Smooth muscle cell (in vitro differentiated cells): Measurements from ENCODE around the gene GFI1. TPM values are rescaled to one million over a fixed set of nuclear protein-coding genes. Genes with fewer than 3 reads are reported as not detected.

Experiments used
- DNase-seq: peaks from one replicate; lab custom pipeline; 2025; ENCODE audit not compliant: unreplicated experiment; lab: John Stamatoyannopoulos, UW
- H2AFZ ChIP-seq: fragments of 200-600 bp; sonication (generic); 2 replicates; pipeline ENCODE4 v1.6.0; 2016; ENCODE audit warnings: antibody characterized with exemption, low read depth, mild to moderate bottlenecking
- H3F3A ChIP-seq: fragments of 200-600 bp; sonication (generic); 2 replicates; pipeline ENCODE4 v1.6.0; 2017; ENCODE audit warnings: antibody characterized with exemption, low read depth
- H3K27ac ChIP-seq: fragments of 200-600 bp; sonication (generic); 2 replicates; pipeline ENCODE4 v1.5.1; 2016; ENCODE audit warnings: low read depth, mild to moderate bottlenecking
- H3K27me3 ChIP-seq: fragments of 200-600 bp; sonication (generic); 2 replicates; pipeline ENCODE4 v1.6.1; 2016; ENCODE audit warnings: low read depth, mild to moderate bottlenecking
- H3K36me3 ChIP-seq: fragments of 200-600 bp; sonication (generic); 2 replicates; pipeline ENCODE4 v1.5.1; 2016; ENCODE audit warnings: low read depth
- H3K4me1 ChIP-seq: fragments of 200-600 bp; sonication (generic); 2 replicates; pipeline ENCODE4 v1.5.1; 2016; ENCODE audit warnings: low read depth
- H3K4me2 ChIP-seq: fragments of 200-600 bp; sonication (generic); 2 replicates; pipeline ENCODE4 v1.6.0; 2016; ENCODE audit warnings: mild to moderate bottlenecking
- H3K4me3 ChIP-seq: fragments of 200-600 bp; sonication (generic); 2 replicates; pipeline ENCODE4 v1.5.1; 2016; ENCODE audit warnings: mild to moderate bottlenecking
- H3K79me2 ChIP-seq: fragments of 200-600 bp; sonication (generic); 2 replicates; pipeline ENCODE4 v1.6.0; 2016; ENCODE audit warnings: low read depth, mild to moderate bottlenecking
- H3K9ac ChIP-seq: fragments of 200-600 bp; sonication (generic); 2 replicates; pipeline ENCODE4 v1.6.0; 2016; ENCODE audit warnings: low read depth
- H3K9me3 ChIP-seq: fragments of 200-600 bp; sonication (generic); replicated peaks from 2 replicates; pipeline ENCODE4 v1.5.1; 2016; ENCODE audit warnings: low read depth
- H4K20me1 ChIP-seq: fragments of 200-600 bp; sonication (generic); 2 replicates; pipeline ENCODE4 v1.6.0; 2016; ENCODE audit warnings: low read depth
- CTCF ChIP-seq: fragments of 200-600 bp; sonication (generic); IDR thresholded peaks from 2 replicates; pipeline ENCODE4 v1.5.1; 2017; ENCODE audit warnings: borderline replicate concordance, mild to moderate bottlenecking, antibody characterized with exemption; ENCODE audit not compliant: insufficient read depth, poor library complexity, severe bottlenecking
- WGBS: methylation state at CpG from one replicate; pipeline ENCODE4 v1.1.7; 2016; ENCODE audit warnings: low lambda C conversion rate; 5-methylcytosine and 5-hydroxymethylcytosine counted together
- polyA plus RNA-seq: library from polyadenylated mRNA; unstranded; fragments of >200 nt; fragmentation: Nextera tagmentation; extraction: Ambion mirVana; gene quantifications from 2 replicates; pipeline ENCODE4 v1.2.1, GENCODE V29; 2016
- total RNA-seq: library from RNA; depleted of rRNA; stranded (reverse); fragments of >200 nt; gene quantifications from 2 replicates; pipeline ENCODE4 v1.2.3, GENCODE V29; 2014

The GFI1 gene
- total and polyA plus RNA-seq, 2 experiments from 2014 or later, result 0.40 TPM; not detected in 1

GRCh38 chr1:92509619-92510018, 22.9 kb upstream of the GFI1 start:
- H3K9ac ChIP-seq, result no peak overlapping the region
- no peak overlapping the region for H2AFZ ChIP-seq
- H4K20me1 ChIP-seq, result no peaks in the 10 kb centered on the region
- no peak overlapping the region for H3K4me2 ChIP-seq
- 97% methylated on average over 1 of the region's 1 CpG for WGBS
- H3K36me3 ChIP-seq, result no peaks in the 10 kb centered on the region
- H3K4me1 ChIP-seq, result no peaks in the 10 kb centered on the region
- DNase-seq, result no peak
- no peaks in the 10 kb centered on the region for H3K79me2 ChIP-seq
- no peak overlapping the region for H3K4me3 ChIP-seq
- no peaks in the 10 kb centered on the region for H3K9me3 ChIP-seq
- no peak for TF ChIP-seq CTCF
- no peaks in the 10 kb centered on the region for H3F3A ChIP-seq
- H3K27me3 ChIP-seq, result no peaks in the 10 kb centered on the region
- no peak overlapping the region for H3K27ac ChIP-seq

- H3K27me3 ChIP-seq, result no peaks in the 10 kb centered on the region
- no peaks in the 10 kb centered on the region for H3F3A ChIP-seq
- TF ChIP-seq CTCF, result no peak
- no peaks in the 10 kb centered on the region for H4K20me1 ChIP-seq
- H3K4me1 ChIP-seq, result no peaks in the 10 kb centered on the region
- H3K79me2 ChIP-seq, result no peaks in the 10 kb centered on the region
- H3K4me3 ChIP-seq, result no peak overlapping the region
- no peak overlapping the region for H3K9ac ChIP-seq
- H3K4me2 ChIP-seq, result no peak overlapping the region
- H3K9me3 ChIP-seq, result no peaks in the 10 kb centered on the region
- H2AFZ ChIP-seq, result no peak overlapping the region
- H3K27ac ChIP-seq, result no peak overlapping the region
- 83% methylated on average over 6 of the region's 6 CpGs for WGBS
- DNase-seq, result no peak
- no peaks in the 10 kb centered on the region for H3K36me3 ChIP-seq
Observed at GRCh38 chr1:92505015-92505692, 18.4 kb upstream of the GFI1 start.

GRCh38 chr1:92504291-92505014, 17.7 kb upstream of the GFI1 start:
- TF ChIP-seq CTCF, result no peak
- Histone ChIP-seq H3K36me3 (no peaks in the 10 kb centered on the region), H3K4me2 (no peak overlapping the region), H3K4me3 (no peak overlapping the region), H3K9me3 (no peaks in the 10 kb centered on the region), H3K27me3 (no peaks in the 10 kb centered on the region), H2AFZ (no peak overlapping the region), H4K20me1 (no peaks in the 10 kb centered on the region), H3K27ac (no peak overlapping the region), H3K9ac (no peak overlapping the region), H3K4me1 (no peaks in the 10 kb centered on the region), H3F3A (no peaks in the 10 kb centered on the region), H3K79me2 (no peaks in the 10 kb centered on the region)
- 93% methylated on average over 8 of the region's 8 CpGs for WGBS
- DNase-seq, result no peak

GRCh38 chr1:92503926-92504285, 17.2 kb upstream of the GFI1 start:
- Histone ChIP-seq H2AFZ (no peak overlapping the region), H3K27me3 (no peaks in the 10 kb centered on the region), H3F3A (no peaks in the 10 kb centered on the region), H3K27ac (no peak overlapping the region), H3K4me2 (no peak overlapping the region), H3K9ac (no peak overlapping the region), H4K20me1 (no peaks in the 10 kb centered on the region), H3K4me3 (no peak overlapping the region), H3K79me2 (no peaks in the 10 kb centered on the region), H3K36me3 (no peaks in the 10 kb centered on the region), H3K9me3 (no peaks in the 10 kb centered on the region), H3K4me1 (no peaks in the 10 kb centered on the region)
- no peak for TF ChIP-seq CTCF
- DNase-seq, result no peak
- WGBS, result 91% methylated on average over 6 of the region's 6 CpGs
